H4 (cell line): Measurements from ENCODE around the gene C1orf210. TPM values are rescaled to one million over a fixed set of nuclear protein-coding genes. Genes with fewer than 3 reads are reported as not detected.
A peak's percentile ranks its signal among the peaks of the same experiment; 100 is the strongest.

Source experiments
- DNase-seq: peaks from one replicate; pipeline ENCODE4 v3.0.0-alpha.2; 2015; ENCODE audit warnings: low spot score
- total RNA-seq: library from RNA; depleted of rRNA; stranded (reverse); fragments of >200 nt; shearing (Covaris generic); gene quantifications from 2 replicates; pipeline ENCODE4 v1.2.3, GENCODE V29; 2014

Gene C1orf210
- total RNA-seq, 1 experiment from 2014 or later, result not detected

DNA sequence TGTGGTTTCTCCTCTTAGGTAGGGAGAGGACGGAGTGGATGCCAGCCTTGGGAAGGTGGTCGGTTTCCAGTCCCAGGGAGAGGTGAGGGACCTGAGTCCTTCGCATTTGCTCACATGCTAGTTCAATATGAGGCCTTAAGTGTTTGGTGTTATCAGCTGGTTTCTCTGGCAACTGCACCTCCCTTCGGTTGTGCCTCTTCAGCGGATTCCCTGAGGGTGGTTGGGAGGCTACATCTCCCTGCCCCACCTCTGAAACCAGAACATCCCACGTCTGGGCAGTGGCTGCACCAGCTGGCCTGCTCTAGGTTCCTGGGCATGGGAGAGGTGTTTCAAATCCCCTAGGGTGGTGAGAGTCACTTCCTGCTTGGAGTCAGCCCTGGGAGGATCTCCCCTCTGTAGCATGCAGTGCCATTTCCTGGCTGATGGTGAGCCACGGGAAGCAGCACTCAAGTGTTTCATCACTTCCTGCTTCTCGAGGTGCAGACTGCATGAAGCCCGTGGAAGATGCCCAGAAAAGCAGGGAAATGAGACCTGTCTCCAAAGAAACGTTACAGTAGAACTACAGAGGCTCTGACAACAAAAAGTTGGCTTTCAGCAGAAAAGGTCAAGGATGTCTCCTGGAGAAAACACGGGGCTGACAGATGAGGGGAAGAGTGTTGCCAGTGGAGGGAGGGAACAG lies 11.1 kb downstream of the C1orf210 start:
- peak; percentile 74 for DNase-seq

DNA sequence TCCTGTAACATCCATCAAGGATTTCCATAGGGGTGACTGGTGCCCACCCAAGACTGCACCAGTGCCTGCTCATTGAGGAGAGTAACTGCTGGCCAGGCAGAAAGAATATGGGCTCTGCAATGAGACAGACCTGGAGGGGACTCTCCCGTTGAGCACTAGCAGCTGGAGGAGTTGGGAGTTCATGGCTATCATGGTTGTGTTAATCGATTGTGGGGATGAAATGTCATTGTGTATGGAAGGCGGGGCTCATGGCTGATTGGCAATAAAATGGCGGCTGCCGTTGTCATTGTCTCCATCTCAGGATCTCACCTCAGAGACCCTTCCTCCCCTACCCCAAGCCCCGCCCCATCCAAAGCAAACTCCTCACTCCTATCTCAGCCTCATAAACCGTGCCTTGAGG lies 11.7 kb downstream of the C1orf210 start:
- DNase-seq, result no peak

DNA sequence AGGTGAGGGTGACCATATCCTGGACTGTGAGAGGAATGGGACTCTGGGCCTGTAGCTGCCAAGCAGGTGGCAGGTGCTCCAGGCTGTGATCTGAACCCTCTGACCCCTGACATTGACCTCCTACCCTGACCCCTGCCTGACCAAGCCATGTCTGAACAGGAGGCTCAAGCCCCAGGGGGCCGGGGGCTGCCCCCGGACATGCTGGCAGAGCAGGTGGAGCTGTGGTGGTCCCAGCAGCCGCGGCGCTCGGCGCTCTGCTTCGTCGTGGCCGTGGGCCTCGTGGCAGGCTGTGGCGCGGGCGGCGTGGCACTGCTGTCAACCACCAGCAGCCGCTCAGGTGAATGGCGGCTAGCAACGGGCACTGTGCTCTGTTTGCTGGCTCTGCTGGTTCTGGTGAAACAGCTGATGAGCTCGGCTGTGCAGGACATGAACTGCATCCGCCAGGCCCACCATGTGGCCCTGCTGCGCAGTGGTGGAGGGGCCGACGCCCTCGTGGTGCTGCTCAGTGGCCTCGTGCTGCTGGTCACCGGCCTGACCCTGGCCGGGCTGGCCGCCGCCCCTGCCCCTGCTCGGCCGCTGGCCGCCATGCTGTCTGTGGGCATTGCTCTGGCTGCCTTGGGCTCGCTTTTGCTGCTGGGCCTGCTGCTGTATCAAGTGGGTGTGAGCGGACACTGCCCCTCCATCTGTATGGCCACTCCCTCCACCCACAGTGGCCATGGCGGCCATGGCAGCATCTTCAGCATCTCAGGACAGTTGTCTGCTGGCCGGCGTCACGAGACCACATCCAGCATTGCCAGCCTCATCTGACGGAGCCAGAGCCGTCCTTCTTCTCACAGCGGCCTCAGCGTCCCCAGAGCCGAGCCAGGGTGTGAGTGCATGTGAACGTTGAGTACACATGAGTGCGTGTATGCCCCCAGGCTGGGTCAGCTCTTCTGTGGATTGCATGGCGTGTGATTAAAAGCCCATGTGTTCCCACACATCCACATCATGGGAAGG lies 12.5 kb downstream of the C1orf210 start:
- DNase-seq, result no peak

DNA sequence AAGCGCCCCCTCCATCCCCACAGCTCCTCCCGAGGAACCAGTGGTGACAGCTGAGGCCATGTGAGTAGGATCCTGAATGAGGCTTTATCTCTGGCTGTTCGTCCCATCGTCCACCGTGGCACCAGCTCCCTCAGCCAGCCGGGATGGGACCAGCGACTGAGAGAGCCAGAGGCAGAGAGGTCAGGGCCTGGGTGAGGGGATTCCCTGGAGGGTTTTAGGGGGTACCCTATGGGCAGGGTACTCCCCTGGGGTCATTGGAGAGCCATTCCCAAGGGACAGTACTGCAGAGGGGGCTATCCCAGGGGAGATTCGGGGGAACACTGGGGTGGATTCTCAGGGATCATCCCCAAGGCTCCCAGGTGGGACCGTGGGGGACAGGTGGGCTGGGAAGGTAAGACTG lies 13.2 kb downstream of the C1orf210 start:
- DNase-seq, result no peak

DNA sequence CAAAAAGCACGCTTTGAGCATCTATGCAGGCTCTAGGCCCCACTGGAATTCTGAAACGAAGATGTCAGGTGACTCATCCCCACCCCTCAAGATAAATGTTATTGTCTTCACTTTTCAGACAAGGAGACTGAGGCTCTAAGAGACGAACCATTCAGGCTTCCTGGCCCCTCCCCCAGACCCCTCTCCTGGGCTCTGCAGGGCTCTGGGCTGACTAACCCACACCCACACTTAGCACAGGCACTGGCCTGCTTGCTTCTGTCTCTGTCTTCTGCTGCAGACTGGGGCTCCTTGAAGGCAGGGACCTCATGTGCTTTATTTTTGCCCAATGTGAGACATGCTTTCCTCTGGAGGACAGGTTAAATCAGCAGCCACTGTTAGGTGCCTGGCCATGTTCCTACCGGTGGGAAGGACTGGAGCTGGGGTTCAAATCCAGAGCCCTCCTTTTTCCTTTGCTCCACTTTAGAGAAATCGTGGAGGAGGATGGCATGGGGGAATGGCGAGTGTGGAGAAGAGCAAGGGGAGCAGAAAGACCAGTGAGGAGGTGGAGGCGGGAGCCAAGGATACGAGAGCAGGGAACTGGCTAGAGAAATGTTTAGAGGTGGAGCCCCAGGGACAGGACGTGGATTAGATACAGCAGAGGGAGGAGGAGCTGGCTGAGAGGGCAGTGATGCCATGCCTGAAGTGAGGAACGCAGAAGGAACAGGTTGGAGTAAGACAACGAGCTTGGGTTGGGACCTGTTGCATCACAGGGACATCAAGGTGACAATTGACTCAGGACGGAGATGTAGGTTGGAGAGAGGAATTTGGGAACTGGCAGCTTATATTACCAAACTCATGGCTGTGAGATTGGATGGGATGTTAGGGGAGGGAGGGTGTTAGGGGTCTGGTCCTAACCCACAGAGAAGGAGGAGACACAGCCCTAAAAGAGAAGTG lies 13.9 kb downstream of the C1orf210 start:
- no peak for DNase-seq

DNA sequence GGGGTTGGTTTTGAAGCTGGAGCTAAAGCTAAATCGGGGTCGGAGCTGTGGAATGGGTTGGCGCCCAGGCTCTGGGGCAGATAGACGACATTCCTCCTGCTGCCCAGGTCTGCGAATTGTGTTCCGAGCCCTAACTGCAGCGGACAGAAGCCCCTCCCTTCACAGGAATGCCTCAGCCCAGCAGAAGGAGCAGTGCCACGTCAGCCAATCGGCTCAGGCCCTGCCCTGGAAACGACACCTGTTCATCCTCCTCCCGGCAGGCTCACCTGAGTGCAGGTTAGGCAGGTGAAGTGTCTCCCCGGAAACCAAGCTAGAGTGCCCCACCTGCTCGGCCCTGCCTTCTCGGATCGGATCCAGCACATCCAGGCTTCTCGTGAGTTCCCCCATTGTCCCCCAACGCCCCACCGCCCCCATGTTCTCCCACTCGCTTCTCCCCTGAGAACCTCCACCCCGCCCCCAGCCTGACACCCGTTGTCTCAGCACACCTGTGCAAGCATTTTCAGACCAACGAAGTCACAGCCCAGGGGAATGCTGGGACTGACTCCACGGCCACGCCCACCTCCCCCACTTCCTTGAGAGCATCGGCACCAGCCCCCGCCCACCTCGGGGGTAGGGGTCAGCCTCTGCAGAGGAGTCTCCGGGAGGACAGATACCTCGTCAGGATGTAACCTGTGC lies 14.8 kb downstream of the C1orf210 start:
- no peak for DNase-seq

DNA sequence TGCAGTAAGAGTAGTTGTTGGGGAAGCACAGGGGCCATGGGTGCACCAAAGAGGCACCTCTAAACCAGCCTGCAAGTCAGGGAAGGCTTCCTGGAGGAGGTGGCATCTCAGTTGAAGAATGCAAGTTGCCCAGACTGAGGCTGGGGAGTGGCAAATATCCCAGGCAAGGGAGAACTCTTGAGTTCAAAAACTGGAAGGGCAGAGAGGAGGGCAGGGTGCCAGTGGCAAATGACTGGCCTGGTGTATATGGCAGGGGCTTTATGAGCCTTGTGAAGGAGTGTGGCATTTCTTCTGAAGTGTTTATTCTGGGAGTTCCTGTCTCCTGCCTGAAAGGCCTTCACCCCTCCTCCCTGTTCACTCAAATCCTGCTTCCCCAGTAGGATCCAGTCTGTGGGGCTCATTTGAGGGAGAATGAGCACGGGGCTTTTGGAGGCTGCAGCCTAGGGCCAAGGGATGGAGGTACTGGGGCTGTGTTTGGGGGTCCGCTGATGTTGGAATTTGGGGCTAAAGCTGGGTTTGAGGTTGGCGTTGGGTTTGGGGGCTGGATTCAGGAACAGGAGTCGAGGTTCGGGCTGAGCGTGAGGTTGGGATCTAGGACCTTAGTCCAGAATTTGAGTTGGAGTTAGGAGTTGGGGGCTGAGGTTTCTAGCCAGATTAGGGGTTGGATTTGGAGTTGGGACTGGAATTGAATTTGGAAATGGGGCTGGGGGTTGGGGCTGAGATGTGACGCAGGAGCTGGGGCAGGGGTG lies 15.6 kb downstream of the C1orf210 start, which contains the start of gene TMEM125:
Gene TMEM125 (plus strand): TSS at position 357 of the 749 bp plus-strand sequence. CDS start 2,740 bp downstream, outside the sequence.
- no peak for DNase-seq

DNA sequence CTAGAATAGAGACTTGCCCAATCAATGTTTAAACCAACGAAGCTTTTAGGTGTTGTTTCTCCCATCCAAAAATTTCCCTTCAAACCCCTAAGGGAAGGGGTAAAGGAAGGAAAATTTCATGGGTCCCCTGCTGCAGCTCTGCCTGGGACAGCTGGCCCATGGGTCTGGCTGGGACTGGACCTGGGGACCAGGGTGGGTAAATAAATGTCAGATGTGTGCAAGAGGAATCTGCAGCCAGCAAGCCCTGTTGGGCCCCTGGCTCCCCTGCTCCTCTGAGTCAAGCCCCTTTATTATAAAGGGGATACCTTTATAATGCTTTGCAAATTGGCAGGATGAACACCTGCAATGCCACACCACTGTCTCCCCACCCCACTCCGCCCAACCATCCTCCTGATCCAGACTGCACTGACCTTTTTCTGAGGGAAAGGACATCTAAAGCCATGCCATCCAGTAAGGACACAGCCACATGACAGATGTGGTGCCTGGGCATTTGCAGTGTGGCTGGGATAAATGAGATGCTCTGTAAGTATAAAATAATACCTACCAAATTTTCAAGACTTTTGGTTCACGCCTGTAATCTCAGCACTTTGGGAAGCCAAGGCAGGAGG lies 17.5 kb downstream of the C1orf210 start:
- no peak for DNase-seq

DNA sequence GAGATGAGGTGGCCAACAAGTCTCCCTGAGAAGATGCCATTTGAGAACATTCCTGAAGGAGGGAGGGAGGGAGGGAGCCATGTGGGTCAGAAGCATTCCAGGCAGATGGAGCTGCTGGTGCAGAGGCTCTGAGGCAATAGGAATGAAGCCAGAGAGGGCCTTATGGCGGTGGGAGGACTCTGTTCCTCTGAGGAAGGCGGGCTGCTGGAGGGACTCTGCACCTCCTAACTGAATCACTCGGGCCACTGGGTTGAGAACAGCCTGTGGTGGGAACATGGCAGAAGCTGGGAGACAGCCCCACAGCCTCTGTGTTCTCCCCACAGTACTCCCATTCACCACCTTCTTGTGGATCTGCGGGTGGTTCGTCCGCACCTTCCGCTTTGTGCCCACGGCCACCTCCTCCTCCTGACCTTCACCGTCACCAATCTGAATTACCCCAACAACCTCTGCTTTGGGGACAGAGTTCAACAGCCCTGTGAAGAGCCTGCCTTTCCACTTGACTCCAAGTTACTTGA lies 18.0 kb downstream of the C1orf210 start:
- no peak for DNase-seq

DNA sequence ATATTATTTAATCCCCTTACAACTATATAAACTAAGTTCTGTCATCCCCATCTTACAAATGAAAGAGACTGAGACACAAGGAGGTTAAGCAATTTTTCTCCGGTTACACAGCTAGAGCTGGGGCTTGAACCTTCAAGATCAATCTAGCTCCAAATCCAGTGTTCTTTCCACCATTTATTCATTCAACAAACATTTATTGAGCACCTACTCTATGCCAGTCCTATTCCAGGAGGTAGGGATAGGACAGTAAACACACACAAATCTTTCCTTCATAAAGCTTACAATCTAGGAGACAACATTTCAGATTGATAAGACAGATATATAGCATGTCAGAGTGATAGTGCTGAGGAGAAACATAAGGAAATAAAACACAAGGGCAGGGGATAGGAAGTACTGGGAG lies 18.5 kb downstream of the C1orf210 start:
- DNase-seq, result no peak

DNA sequence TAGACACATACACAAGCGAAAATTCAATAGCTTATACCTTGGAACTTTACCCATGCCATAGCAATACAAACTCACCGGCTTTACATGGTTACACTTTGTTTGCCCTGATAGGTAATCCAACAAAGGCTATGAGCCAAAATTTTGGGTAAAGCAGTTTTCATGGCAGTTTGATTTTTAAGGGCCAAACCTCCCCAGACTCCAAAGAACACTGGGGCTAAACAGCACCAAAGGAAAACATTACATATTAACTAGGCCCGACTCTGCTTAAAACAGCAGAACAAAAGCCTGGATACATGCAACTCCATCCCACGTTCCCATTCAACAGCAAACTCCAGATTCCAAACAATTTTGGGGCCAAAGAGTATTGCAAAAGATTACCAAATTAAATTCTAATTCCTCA lies 19.9 kb downstream of the C1orf210 start:
- DNase-seq, result no peak

DNA sequence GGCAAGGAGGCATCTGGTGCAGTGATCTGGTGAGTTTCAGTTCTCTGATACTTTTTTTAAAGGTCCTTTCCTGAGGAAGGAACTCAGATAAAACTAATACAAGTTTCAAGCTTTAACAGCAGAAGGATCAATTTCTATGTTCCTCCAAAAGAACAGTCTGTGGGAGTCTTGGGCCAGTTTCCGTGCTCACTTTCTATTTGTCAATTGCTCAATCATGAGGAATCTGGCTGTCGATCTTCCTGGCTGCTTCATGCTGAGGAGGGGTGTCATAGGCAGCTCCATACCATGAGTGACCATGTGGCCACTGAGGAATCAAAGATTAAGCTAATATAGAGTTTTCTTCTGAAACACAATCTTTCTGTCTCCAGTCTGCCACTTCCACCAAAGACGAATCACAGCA lies 27.0 kb downstream of the C1orf210 start:
- no peak for DNase-seq

DNA sequence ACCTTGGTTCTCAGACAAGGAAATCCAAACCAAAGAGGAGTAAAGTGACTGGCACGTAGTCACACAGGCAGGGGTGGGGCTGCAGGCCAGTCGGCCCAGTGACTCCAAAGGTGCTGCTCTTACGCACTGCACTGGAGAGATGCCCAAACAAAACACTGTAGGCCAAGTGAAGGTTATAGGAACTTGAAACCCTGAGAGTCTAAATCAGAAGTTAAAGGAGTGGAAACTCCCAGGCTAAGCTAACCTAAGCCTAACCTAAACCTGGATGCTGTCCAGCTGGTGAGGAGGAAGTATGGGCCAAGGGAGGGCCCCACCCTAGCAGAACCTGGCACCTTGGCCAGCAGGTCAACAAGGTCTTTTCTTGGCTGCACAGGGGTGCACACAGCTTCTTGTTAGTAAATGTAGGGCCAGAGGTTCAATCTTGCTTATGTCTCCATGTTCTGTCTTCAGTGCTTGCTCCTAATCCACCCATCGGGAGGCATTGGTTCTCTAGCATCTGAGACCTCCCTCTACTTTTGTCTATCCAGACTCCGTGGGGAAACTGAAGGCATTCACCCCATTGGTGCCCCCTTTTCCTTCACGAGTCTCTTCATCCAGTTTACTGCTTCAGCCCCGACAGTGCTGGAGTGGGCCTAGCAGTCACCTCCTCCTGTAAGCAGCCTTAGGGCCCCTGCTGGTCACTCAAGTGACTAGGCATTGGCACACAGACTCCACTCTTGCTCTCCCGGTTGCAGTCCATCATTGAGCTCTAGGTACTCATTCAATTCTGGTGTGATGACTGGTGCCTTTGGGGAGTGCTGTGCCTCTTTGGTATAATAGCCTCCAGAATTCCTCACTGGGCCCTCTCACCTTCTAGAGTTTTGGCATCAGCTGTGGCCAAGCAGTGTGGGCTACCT lies 28.5 kb downstream of the C1orf210 start:
- DNase-seq, result no peak

DNA sequence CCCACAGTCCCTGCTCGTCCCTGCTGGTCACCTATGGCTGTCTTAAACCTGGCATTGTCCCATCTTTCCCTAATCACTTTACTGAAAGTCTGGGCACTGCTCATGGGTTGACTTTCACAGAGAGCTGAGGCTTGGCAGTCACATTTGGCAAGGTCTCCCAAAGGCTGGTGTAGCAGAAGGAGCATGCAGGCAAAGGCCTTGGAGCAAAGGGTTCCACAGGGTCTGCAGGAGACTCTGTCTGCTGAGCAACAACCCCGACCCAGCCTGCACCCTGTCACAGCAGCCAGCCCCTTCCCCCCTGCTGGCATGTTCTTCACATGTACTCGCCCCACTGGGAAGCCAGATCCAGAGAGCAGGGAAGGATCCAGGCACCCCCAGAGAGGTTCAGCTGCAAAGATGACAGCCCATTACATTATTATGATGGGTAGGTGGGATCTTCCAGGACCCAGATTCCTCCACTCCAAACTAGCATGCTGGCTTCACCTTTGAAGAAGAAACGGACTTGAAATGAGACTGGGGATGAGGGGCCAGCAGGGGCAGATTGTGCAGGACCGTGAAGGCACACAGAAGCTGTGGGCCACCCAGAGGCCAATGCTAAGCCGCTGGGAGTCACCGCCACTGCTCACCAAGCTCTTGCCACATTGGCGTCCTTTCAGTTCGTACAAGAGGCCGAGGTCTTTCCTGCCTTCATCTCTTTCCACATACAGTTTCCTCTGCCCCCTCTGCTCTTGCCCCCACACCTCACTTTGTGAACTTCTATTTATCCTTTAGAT lies 29.8 kb downstream of the C1orf210 start:
- DNase-seq, result no peak

DNA sequence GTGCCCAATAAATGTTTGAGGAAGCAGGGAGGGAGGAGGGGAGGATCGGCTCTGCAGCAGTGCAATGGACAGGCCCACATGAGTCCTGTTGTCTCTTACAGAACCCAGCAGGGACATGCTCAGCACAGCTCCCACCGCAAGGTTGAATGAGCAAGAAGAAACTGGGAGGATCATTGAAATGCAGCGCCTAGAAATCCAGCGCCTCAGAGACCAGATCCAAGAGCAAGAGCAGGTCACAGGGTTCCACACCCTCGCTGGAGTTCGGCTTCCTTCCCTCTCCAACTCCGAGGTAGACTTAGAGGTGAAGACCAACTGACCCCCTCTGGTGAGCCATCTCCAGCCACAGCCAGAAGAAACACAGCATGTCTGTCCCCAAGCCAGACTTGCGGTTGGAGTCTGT lies 31.5 kb downstream of the C1orf210 start:
- no peak for DNase-seq

DNA sequence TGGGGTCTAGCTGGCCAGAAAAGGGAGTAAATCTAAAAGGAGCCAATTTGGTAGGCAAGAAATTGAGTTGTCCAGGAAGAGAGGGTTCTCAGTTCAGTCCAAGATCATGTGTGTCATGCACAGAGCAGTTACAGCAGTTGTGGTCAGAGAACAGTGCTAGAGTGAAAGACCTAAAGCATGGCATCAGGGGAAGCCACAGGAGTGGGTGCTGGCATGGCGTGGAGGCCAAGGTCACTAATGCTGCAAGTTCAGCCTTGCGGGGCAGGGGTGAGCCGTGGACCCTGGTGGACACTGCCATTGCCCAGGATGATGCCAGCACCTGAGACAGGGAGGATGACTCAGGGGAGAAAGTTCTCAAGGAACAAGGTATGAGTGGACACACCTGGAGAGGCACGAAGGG lies 32.2 kb downstream of the C1orf210 start:
- DNase-seq, result no peak

DNA sequence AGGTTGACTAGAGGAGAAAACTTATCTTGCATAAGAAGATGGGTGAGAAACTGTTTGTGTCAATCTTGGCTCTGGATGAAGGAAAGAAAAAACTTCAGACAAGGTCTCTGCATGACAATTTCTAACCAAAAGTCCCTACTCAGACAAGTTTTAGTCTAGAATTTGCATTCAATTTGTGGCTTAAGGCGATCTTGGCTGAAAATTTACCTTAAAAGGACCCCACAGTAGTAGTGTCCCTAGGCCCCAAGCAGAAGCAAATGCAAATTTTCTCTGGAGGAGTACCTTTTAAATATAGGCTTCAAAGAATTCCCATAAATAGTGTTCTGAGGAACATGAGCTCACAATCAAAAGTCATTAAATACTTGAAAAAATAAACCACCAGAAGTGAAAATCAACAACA lies 33.2 kb downstream of the C1orf210 start:
- no peak for DNase-seq

DNA sequence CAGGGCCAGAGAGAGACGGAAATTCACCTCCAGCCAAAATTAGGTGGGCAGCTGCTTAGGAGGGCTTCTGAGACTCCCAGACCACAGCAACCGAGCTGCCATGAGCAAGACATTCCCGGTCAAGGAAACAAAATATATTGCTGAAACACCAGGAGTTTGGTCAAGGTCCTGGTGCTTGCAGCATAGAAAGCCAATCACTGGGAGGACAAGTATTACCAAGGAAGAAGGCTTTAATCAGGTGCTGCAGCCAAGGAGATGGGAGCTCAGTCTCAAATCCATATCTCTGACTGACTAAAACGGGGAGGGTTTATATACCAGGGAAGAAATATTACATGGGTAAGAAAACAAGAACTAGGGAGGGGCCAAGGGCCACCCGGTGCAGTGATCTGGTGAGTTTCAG lies 34.4 kb downstream of the C1orf210 start:
- DNase-seq, result no peak
